Left lung (tissue), 10 donors: Measurements from ENCODE around the gene ZNF23. TPM values are rescaled to one million over a fixed set of nuclear protein-coding genes. Genes with fewer than 3 reads are reported as not detected.

Experiments
- ATAC-seq: fragments of 200-7000 bp; cut with Tn5 transposase; one replicate; pipeline ENCODE4 v1.9.1; 2020; ENCODE audit warnings: moderate library complexity
- DNase-seq, 4 donors: peaks; one replicate each; pipeline ENCODE4 v3.0.0-alpha.2; 2013 to 2020
- H3K27ac ChIP-seq, 2 donors: fragments of 200-600 bp; sonication (generic) in 1 of 2; one replicate each; pipeline versions ENCODE4 v1.5.0 to v1.8.0; 2020 to 2021
- H3K27me3 ChIP-seq, 2 donors: fragments of 200-600 bp; sonication (generic) in 1 of 2; one replicate each; pipeline versions ENCODE4 v1.5.0 to v1.8.0; 2020 to 2021
- H3K36me3 ChIP-seq, 2 donors: fragments of 200-600 bp; sonication (generic) in 1 of 2; one replicate each; pipeline versions ENCODE4 v1.5.0 to v1.8.0; 2020 to 2021
- H3K4me1 ChIP-seq, 2 donors: fragments of 200-600 bp; one replicate each; pipeline ENCODE4 v1.8.0; 2021
- H3K4me3 ChIP-seq, 2 donors: fragments of 200-600 bp; sonication (generic) in 1 of 2; one replicate each; pipeline versions ENCODE4 v1.5.0 to v1.8.0; 2020 to 2021; ENCODE audit warnings: mild to moderate bottlenecking in 1 of 2
- H3K9me3 ChIP-seq, 2 donors: fragments of 200-600 bp; sonication (generic) in 1 of 2; one replicate each; pipeline versions ENCODE4 v1.5.0 to v1.8.0; 2020 to 2021
- intact Hi-C, 2 donors: fragments of 100-400 bp; cut with DNase I; formaldehyde crosslinking; loops; one replicate each; pipeline versions ENCODE4 v1.11.2 to v1.14.2; 2022
- polyA plus RNA-seq, 6 donors: library from polyadenylated mRNA; unstranded; fragments of 120-200 nt; gene quantifications; one replicate each; pipeline ENCODE4 v1.2.1, GENCODE V29; 2013; ENCODE audit not compliant: insufficient read length in 6 of 6
- total RNA-seq, 2 donors: library from RNA; stranded (reverse); fragmentation: NEBNext Ultra II Directional; extraction: Animal tissue kit (Norgen Biotek cat#: 25700); gene quantifications; one replicate each; pipeline ENCODE4 v1.2.1, GENCODE V29; 2021
- TF ChIP-seq, protein P1 (sequence below), 2 donors: fragments of 200-600 bp; sonication (generic) in 1 of 2; IDR thresholded peaks; one replicate each; pipeline versions ENCODE4 v1.5.0 to v1.8.0; 2021; ENCODE audit warnings: antibody characterized with exemption in 2 of 2
- donor health status: DM: no; HTN: yes; CAD: no.
- donor health status: DM: no; HTN: no; CAD: no.

Gene ZNF23
- total and polyA plus RNA-seq, 8 donors, result 6.8 to 19.9 (median 16.8) TPM

DNA sequence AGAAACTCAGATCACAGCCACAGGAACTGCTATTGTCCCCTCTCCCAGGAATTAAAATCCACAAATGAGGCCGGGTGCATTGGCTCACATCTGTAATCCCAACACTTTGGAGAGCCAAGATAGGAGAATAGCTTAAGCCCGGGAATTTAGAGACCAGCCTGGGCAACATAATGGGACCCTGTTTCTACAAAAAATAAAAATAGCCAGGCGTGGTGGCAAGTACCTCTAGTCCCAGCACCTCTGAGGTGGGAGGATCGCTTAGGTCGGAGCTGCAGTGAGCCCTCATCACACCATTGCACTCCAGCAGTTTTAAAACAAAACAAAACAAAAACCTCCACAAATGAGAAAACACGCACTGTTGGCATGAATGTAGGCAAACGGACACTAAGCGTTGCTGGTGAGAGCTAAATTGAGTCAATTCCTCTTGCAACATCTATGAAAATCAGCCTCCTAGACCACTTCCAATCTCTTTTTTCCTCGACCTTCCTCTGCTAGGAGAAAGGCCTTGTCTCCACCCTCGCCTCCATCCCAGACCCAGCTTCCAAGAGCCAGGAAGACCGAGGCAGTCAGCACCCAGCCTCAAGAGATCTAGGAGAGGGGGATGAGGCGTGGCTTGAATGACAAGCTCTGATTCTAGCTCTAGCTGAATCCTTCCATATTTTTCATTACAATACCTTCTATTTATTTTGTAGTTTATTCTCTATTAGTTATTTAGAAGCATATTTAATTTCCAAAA is 35.0 kb downstream of the ZNF23 start:
- H3K27ac ChIP-seq, result no peak overlapping the region
- intact Hi-C loops, result no loop called here

DNA sequence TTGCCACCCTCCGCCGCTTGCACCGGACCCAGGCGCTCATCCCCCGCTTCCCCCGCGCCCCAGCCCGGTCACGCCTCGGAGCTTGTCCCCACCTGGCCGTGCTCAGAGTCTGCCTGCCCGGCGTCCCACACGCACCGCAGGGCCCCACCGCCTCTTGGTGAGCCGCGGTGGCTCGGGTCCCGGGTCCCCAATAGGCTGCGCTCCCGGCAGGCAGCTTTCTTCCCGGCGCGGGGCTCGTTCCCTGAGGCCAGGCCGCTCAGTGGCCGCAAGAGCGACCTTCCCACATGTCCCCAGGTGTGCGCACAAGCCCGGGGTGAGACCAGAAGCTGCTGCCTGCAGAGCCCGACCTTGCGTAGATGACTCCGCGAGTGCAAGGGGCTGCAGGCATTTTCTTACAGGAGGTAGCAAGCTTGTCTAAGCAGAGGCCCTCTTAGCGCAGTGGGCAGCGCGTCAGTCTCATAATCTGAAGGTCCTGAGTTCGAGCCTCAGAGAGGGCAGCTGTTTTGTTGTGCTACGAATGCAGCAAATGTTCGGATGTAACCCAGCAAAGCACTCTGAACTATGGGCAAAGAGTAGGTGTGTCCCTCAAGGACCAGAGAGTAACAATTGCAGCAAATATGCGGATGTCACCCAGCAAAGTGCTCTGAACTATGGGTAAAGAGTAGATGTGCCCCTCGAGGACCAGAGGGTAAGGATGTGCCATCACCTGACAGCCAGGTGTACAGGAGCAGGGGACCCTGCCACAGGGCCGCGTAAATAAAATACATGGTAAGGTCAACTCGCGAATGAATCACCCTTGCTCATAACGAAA is 35.8 kb downstream of the ZNF23 start:
- H3K4me1 ChIP-seq, result no peaks in the 10 kb centered on the region
- H3K36me3 ChIP-seq, result no peaks in the 10 kb centered on the region
- TF ChIP-seq, protein P1, sequence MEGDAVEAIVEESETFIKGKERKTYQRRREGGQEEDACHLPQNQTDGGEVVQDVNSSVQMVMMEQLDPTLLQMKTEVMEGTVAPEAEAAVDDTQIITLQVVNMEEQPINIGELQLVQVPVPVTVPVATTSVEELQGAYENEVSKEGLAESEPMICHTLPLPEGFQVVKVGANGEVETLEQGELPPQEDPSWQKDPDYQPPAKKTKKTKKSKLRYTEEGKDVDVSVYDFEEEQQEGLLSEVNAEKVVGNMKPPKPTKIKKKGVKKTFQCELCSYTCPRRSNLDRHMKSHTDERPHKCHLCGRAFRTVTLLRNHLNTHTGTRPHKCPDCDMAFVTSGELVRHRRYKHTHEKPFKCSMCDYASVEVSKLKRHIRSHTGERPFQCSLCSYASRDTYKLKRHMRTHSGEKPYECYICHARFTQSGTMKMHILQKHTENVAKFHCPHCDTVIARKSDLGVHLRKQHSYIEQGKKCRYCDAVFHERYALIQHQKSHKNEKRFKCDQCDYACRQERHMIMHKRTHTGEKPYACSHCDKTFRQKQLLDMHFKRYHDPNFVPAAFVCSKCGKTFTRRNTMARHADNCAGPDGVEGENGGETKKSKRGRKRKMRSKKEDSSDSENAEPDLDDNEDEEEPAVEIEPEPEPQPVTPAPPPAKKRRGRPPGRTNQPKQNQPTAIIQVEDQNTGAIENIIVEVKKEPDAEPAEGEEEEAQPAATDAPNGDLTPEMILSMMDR (IDR thresholded peaks at IDR 0.05), result no peak
- no peaks in the 10 kb centered on the region for H3K9me3 ChIP-seq
- DNase-seq (peak in 3 of 4 donors; percentile 18 to 81 (median 52)), ATAC-seq (peak; percentile 69)
- H3K4me3 ChIP-seq, result no peak overlapping the region
- H3K27ac ChIP-seq, result no peak overlapping the region
- peaks cover 13 to 69% of the 10 kb centered on the region in 2 donors for H3K27me3 ChIP-seq
- intact Hi-C loops, result no loop called here

More for the DNA sequence above, 35.0 kb downstream of the ZNF23 start:
- H3K36me3 ChIP-seq, result no peaks in the 10 kb centered on the region
- DNase-seq (no peak), ATAC-seq (no peak)
- no peak overlapping the region for H3K4me3 ChIP-seq
- H3K9me3 ChIP-seq, result no peaks in the 10 kb centered on the region
- H3K4me1 ChIP-seq, result no peaks in the 10 kb centered on the region
- H3K27me3 ChIP-seq, result peaks cover 13 to 67% of the 10 kb centered on the region in 2 donors
- TF ChIP-seq, protein P1 (IDR thresholded peaks at IDR 0.05), result no peak

DNA sequence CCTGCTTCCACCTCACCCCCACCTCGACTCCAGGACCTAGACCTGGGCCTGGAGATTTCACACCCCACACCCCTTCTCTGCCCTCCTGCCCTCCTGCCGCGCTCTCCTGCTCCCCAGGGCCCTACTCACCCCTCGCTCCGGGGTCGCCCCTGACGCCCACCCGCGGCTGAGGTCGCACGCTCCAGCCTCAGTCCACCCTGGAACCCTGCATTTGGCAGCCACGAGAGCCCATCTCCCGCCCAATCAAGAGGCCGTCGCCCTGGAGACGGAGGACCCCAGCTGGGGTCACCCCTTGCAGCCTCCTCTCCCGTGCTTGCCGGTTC is 36.3 kb downstream of the ZNF23 start:
- TF ChIP-seq, protein P1 (IDR thresholded peaks at IDR 0.05), result no peak
- DNase-seq (no peak), ATAC-seq (no peak)
- Histone ChIP-seq H3K9me3 (no peaks in the 10 kb centered on the region), H3K4me3 (no peak overlapping the region), H3K36me3 (no peaks in the 10 kb centered on the region), H3K27me3 (peaks cover 13 to 69% of the 10 kb centered on the region in 2 donors), H3K4me1 (no peaks in the 10 kb centered on the region), H3K27ac (no peak overlapping the region)
- intact Hi-C loops, result no loop called here

DNA sequence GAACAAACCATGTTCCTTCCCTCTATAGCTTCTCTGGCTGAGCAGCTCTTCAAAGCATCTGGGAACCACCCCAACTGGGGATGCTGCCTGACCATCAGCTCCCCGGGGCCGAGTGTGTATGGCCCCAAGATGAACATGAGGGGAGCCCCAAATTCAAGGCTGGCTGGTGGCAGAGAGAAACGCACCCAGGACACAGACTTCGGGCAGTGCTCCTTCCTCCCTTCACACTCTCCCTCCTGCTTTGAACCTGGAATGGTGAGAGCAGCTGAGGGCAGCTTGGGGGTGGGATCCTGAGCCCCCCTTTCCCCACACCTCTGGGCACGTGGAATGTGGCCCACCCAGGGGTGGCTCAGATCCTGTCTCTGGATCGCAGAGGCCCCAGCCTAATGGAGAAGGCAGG is 37.4 kb downstream of the ZNF23 start:
- TF ChIP-seq, protein P1 (IDR thresholded peaks at IDR 0.05), result no peak
- no peak for DNase-seq
- no peaks in the 10 kb centered on the region for H3K4me1 ChIP-seq
- peaks cover 13 to 68% of the 10 kb centered on the region in 2 donors for H3K27me3 ChIP-seq
- no peaks in the 10 kb centered on the region for H3K9me3 ChIP-seq
- H3K27ac ChIP-seq, result no peak overlapping the region
- H3K4me3 ChIP-seq, result no peak overlapping the region
- ATAC-seq, result no peak
- H3K36me3 ChIP-seq, result no peaks in the 10 kb centered on the region
- intact Hi-C loops, result no loop called here

DNA sequence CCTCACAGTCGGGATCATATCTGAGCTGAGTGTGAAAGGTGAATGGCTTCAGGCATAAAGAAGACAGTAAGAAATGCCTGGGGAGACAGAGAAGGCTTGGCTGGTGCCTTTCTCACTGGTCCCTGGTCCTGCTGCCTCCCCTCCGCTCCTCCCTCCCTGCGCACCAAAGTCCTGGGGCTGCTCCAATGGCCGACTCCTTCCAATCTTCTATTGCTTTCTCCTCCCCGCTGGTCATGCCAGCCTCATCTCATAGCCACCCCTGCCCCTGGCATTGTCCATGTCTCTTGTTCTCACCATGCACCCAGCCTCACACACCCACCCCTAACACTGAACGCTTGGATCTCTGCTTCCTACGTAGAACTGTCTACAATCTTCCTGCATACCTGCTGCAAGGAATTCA is 38.2 kb downstream of the ZNF23 start:
- Histone ChIP-seq H3K36me3 (no peaks in the 10 kb centered on the region), H3K27me3 (peaks cover 13 to 62% of the 10 kb centered on the region in 2 donors)

More for the DNA sequence above, 38.2 kb downstream of the ZNF23 start:
- ATAC-seq, result no peak
- Histone ChIP-seq H3K9me3 (no peaks in the 10 kb centered on the region), H3K4me1 (no peaks in the 10 kb centered on the region), H3K27ac (no peak overlapping the region), H3K4me3 (no peak overlapping the region)
- no peak for DNase-seq
- intact Hi-C loops, result no loop called here
- TF ChIP-seq, protein P1 (IDR thresholded peaks at IDR 0.05), result no peak
